ENCODE data around the gene TNFRSF9.

DNA sequence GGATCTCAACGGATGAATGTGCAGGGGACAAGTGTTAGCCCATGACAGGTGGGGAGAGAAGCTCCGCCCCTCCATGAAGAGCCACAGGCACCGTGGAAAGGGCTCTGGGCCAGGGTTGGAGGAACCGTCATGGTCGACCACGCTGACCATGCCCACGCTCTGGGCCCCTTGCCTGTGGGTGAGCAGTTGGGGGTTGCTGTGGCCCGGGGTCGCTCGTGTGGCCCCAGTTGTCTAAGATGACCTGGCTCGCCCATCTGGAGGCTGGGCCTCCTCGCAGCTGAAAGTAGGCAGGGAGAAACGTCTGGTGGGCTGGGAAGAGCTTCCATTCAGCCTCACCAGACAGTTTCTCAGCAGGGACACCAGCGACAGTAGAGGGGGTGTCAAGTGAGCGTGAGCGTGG, 74.7 kb downstream of the TNFRSF9 start:
- TF ChIP-seq, protein P1, sequence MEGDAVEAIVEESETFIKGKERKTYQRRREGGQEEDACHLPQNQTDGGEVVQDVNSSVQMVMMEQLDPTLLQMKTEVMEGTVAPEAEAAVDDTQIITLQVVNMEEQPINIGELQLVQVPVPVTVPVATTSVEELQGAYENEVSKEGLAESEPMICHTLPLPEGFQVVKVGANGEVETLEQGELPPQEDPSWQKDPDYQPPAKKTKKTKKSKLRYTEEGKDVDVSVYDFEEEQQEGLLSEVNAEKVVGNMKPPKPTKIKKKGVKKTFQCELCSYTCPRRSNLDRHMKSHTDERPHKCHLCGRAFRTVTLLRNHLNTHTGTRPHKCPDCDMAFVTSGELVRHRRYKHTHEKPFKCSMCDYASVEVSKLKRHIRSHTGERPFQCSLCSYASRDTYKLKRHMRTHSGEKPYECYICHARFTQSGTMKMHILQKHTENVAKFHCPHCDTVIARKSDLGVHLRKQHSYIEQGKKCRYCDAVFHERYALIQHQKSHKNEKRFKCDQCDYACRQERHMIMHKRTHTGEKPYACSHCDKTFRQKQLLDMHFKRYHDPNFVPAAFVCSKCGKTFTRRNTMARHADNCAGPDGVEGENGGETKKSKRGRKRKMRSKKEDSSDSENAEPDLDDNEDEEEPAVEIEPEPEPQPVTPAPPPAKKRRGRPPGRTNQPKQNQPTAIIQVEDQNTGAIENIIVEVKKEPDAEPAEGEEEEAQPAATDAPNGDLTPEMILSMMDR (IDR thresholded peaks at IDR 0.05; ENCODE audit: poor library complexity), result no peak
- TF ChIP-seq EZH2 (IDR thresholded peaks at IDR 0.05; ENCODE audit: borderline replicate concordance), result no peak

Measured in hepatocyte (in vitro differentiated cells).